ACC112 (cell line): ENCODE measurements around the gene ARID3A.

Source experiments
- H2AFZ ChIP-seq: fragments of 200-600 bp; sonication (generic); one replicate; pipeline ENCODE4 v1.6.0; 2017; ENCODE audit warnings: antibody characterized with exemption, low read length; ENCODE audit not compliant: unreplicated experiment
- H3K27ac ChIP-seq: fragments of 200-600 bp; sonication (generic); 2 replicates; pipeline ENCODE4 v1.5.1; 2014; ENCODE audit warnings: low read depth, mild to moderate bottlenecking, antibody characterized with exemption, low read length, moderate library complexity
- H3K27me3 ChIP-seq: fragments of 200-600 bp; sonication (generic); 2 replicates; pipeline ENCODE4 v1.6.1; 2014; ENCODE audit warnings: mild to moderate bottlenecking, antibody characterized with exemption, low read length, moderate library complexity, mixed read lengths; ENCODE audit not compliant: insufficient read depth
- H3K36me3 ChIP-seq: fragments of 200-600 bp; sonication (generic); 2 replicates; pipeline ENCODE4 v1.6.1; 2016; ENCODE audit warnings: mild to moderate bottlenecking, antibody characterized with exemption, low read length, moderate library complexity, mixed read lengths; ENCODE audit not compliant: insufficient read depth
- H3K4me1 ChIP-seq: fragments of 200-600 bp; sonication (generic); one replicate; pipeline ENCODE4 v1.6.1; 2016; ENCODE audit warnings: low read length, mixed read lengths; ENCODE audit not compliant: insufficient read depth, unreplicated experiment, control insufficient read depth
- H3K4me3 ChIP-seq: fragments of 200-600 bp; sonication (generic); 2 replicates; pipeline ENCODE4 v1.5.1; 2014; ENCODE audit warnings: mild to moderate bottlenecking, low read depth, low read length
- H3K79me2 ChIP-seq: fragments of 200-600 bp; sonication (generic); one replicate; pipeline ENCODE4 v1.6.0; 2016; ENCODE audit warnings: low read length; ENCODE audit not compliant: control insufficient read depth, unreplicated experiment, insufficient read depth

Gene ARID3A

GRCh38 chr19:933553-933882, 7.7 kb downstream of the ARID3A start:
- Histone ChIP-seq H3K79me2 (peaks cover 11% of the 10 kb centered on the region), H3K4me3 (no peak overlapping the region), H3K36me3 (no peaks in the 10 kb centered on the region), H3K4me1 (peaks cover 9% of the 10 kb centered on the region), H3K27me3 (no peaks in the 10 kb centered on the region), H3K27ac (no peak overlapping the region), H2AFZ (no peak overlapping the region)

- Histone ChIP-seq H2AFZ (no peak overlapping the region), H3K4me1 (peaks cover 9% of the 10 kb centered on the region), H3K27me3 (no peaks in the 10 kb centered on the region), H3K79me2 (peaks cover 9% of the 10 kb centered on the region), H3K4me3 (no peak overlapping the region), H3K36me3 (no peaks in the 10 kb centered on the region), H3K27ac (no peak overlapping the region)
These were observed 8.5 kb downstream of the ARID3A start for GRCh38 chr19:934197-934840.

GRCh38 chr19:934865-935479, 9.1 kb downstream of the ARID3A start:
- Histone ChIP-seq H3K27me3 (no peaks in the 10 kb centered on the region), H2AFZ (no peak overlapping the region), H3K4me3 (no peak overlapping the region), H3K79me2 (peaks cover 9% of the 10 kb centered on the region), H3K36me3 (no peaks in the 10 kb centered on the region), H3K4me1 (peaks cover 9% of the 10 kb centered on the region), H3K27ac (no peak overlapping the region)

GRCh38 chr19:936175-936546, 10.3 kb downstream of the ARID3A start:
- H3K36me3 ChIP-seq = no peaks in the 10 kb centered on the region
- no peaks in the 10 kb centered on the region for H3K27me3 ChIP-seq
- H3K79me2 ChIP-seq = peaks cover 11% of the 10 kb centered on the region
- no peak overlapping the region for H3K27ac ChIP-seq
- no peak overlapping the region for H3K4me3 ChIP-seq
- peaks cover 9% of the 10 kb centered on the region for H3K4me1 ChIP-seq
- H2AFZ ChIP-seq = no peak overlapping the region

- Histone ChIP-seq H3K79me2 (peaks cover 11% of the 10 kb centered on the region), H3K36me3 (no peaks in the 10 kb centered on the region), H3K4me1 (peaks cover 9% of the 10 kb centered on the region), H2AFZ (no peak overlapping the region), H3K4me3 (no peak overlapping the region), H3K27ac (no peak overlapping the region), H3K27me3 (no peaks in the 10 kb centered on the region)
These were observed 11.4 kb downstream of the ARID3A start for GRCh38 chr19:937259-937694.

- H3K4me3 ChIP-seq = no peak overlapping the region
- peaks cover 11% of the 10 kb centered on the region for H3K79me2 ChIP-seq
- no peaks in the 10 kb centered on the region for H3K27me3 ChIP-seq
- H3K4me1 ChIP-seq = peaks cover 4% of the 10 kb centered on the region
- H3K27ac ChIP-seq = no peak overlapping the region
- no peaks in the 10 kb centered on the region for H3K36me3 ChIP-seq
- no peak overlapping the region for H2AFZ ChIP-seq
These were observed 12.5 kb downstream of the ARID3A start for GRCh38 chr19:938233-938923.

GRCh38 chr19:939439-939838, 13.6 kb downstream of the ARID3A start:
- Histone ChIP-seq H3K36me3 (no peaks in the 10 kb centered on the region), H3K4me3 (no peak overlapping the region), H3K27ac (no peak overlapping the region), H2AFZ (no peak overlapping the region), H3K27me3 (no peaks in the 10 kb centered on the region), H3K4me1 (no peaks in the 10 kb centered on the region), H3K79me2 (peaks cover 6% of the 10 kb centered on the region)

- H3K4me3 ChIP-seq = no peak overlapping the region
- no peak overlapping the region for H2AFZ ChIP-seq
- no peak overlapping the region for H3K27ac ChIP-seq
- no peaks in the 10 kb centered on the region for H3K4me1 ChIP-seq
- peaks cover 6% of the 10 kb centered on the region for H3K79me2 ChIP-seq
- no peaks in the 10 kb centered on the region for H3K27me3 ChIP-seq
- no peaks in the 10 kb centered on the region for H3K36me3 ChIP-seq
These were observed 14.1 kb downstream of the ARID3A start for GRCh38 chr19:939922-940321.

GRCh38 chr19:940591-941291, 14.9 kb downstream of the ARID3A start:
- no peaks in the 10 kb centered on the region for H3K27me3 ChIP-seq
- H2AFZ ChIP-seq = no peak overlapping the region
- H3K36me3 ChIP-seq = no peaks in the 10 kb centered on the region
- peaks cover 6% of the 10 kb centered on the region for H3K79me2 ChIP-seq
- H3K4me3 ChIP-seq = no peak overlapping the region
- H3K27ac ChIP-seq = no peak overlapping the region
- no peaks in the 10 kb centered on the region for H3K4me1 ChIP-seq

GRCh38 chr19:941292-942132, 15.7 kb downstream of the ARID3A start:
- Histone ChIP-seq H3K4me3 (no peak overlapping the region), H2AFZ (no peak overlapping the region), H3K27ac (no peak overlapping the region), H3K27me3 (no peaks in the 10 kb centered on the region), H3K79me2 (peaks cover 6% of the 10 kb centered on the region), H3K4me1 (no peaks in the 10 kb centered on the region), H3K36me3 (no peaks in the 10 kb centered on the region)
